H54 (cell line): ENCODE measurements around the gene KICS2.
A peak's percentile ranks its signal among the peaks of the same experiment; 100 is the strongest.

ENCODE experiments used
- DNase-seq: peaks from one replicate; pipeline ENCODE4 v3.0.0; 2011; ENCODE audit warnings: low spot score, mixed read lengths; ENCODE audit not compliant: insufficient read length
- FAIRE-seq: peaks from 3 replicates; lab custom pipeline; 2011; peaks lifted over from hg19 to GRCh38; lab: Jason Lieb, UNC
- POLR2A ChIP-seq: IDR thresholded peaks from 2 replicates; pipeline ENCODE4 v1.6.1; 2011; ENCODE audit warnings: low read depth, mild to moderate bottlenecking, low read length

Gene KICS2

GRCh38 chr12:64222009-64222765 is at the start of gene KICS2:
KICS2 (minus strand) TSS chr12:64222296; CDS start chr12:64222237, 59 bp downstream.
- TF ChIP-seq POLR2A = peak; percentile 78
- FAIRE-seq (peak; percentile 82), DNase-seq (peak; percentile 87)

- no peak for TF ChIP-seq POLR2A
- no peak for FAIRE-seq
Measured at GRCh38 chr12:64270411-64270810, 48.3 kb upstream of the KICS2 start.

GRCh38 chr12:64269161-64269560 is 47.1 kb upstream of the KICS2 start:
- TF ChIP-seq POLR2A = no peak
- no peak for FAIRE-seq
- no peak for DNase-seq

More at GRCh38 chr12:64270411-64270810, 48.3 kb upstream of the KICS2 start:
- DNase-seq = no peak

- TF ChIP-seq POLR2A = no peak
- no peak for FAIRE-seq
- DNase-seq = no peak
Measured at GRCh38 chr12:64268409-64268808, 46.3 kb upstream of the KICS2 start.

GRCh38 chr12:64265839-64266238 is 43.7 kb upstream of the KICS2 start:
- no peak for FAIRE-seq
- TF ChIP-seq POLR2A = no peak

GRCh38 chr12:64261813-64262212 is 39.7 kb upstream of the KICS2 start:
- no peak for TF ChIP-seq POLR2A
- no peak for DNase-seq
- FAIRE-seq = no peak

More at GRCh38 chr12:64265839-64266238, 43.7 kb upstream of the KICS2 start:
- DNase-seq = no peak

GRCh38 chr12:64258576-64258975 is 36.5 kb upstream of the KICS2 start:
- no peak for TF ChIP-seq POLR2A
- FAIRE-seq (no peak), DNase-seq (no peak)

GRCh38 chr12:64256166-64256800 is 34.2 kb upstream of the KICS2 start:
- TF ChIP-seq POLR2A = no peak
- FAIRE-seq (peak; percentile 69), DNase-seq (no peak)

GRCh38 chr12:64255249-64255648 is 33.2 kb upstream of the KICS2 start:
- DNase-seq (no peak), FAIRE-seq (no peak)
- TF ChIP-seq POLR2A = no peak

GRCh38 chr12:64253356-64253755 is 31.3 kb upstream of the KICS2 start:
- FAIRE-seq (no peak), DNase-seq (no peak)
- TF ChIP-seq POLR2A = no peak

- no peak for TF ChIP-seq POLR2A
- DNase-seq (no peak), FAIRE-seq (no peak)
Measured at GRCh38 chr12:64252681-64253080, 30.6 kb upstream of the KICS2 start.

GRCh38 chr12:64243809-64244208 is 21.7 kb upstream of the KICS2 start:
- no peak for TF ChIP-seq POLR2A
- FAIRE-seq = no peak
- no peak for DNase-seq

- DNase-seq (no peak), FAIRE-seq (no peak)
- TF ChIP-seq POLR2A = no peak
Measured at GRCh38 chr12:64240781-64241180, 18.7 kb upstream of the KICS2 start.

GRCh38 chr12:64237382-64237781 is 15.3 kb upstream of the KICS2 start:
- FAIRE-seq = no peak
- DNase-seq = no peak
- TF ChIP-seq POLR2A = no peak
